ENCODE results near the gene C9orf72. TPM values are rescaled to one million over a fixed set of nuclear protein-coding genes. Genes with fewer than 3 reads are reported as not detected.

C9orf72 gene
- total and polyA plus RNA-seq, 2 of the 4 experiments (the other 2 are of a cell fraction): 2.0 to 3.4 TPM

DNA sequence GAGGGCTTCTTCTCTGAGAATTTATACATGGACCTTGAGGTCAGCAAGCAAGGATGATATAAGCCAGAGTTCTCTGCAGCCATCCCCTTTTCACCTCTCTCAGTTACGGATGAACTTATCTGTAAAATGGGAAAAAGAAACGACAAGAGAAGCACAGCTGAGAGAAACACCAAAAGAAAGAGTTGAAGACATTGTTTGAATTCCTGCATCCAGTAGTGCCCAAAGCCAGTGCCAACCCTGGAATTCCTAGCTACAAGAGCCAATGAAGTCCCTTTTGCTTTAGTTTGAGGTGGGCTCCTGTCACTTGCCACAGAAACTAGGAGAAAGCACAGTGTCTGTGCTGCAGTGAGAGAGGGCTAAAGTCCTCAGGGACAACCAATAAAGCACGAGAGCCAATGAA lies 37.1 kb downstream of the C9orf72 start:
- Histone ChIP-seq H2AK5ac (ENCODE audit: low read depth, low read length) (no peak overlapping the region), H4K91ac (ENCODE audit: insufficient read depth, low read depth, low read length) (no peak overlapping the region), H3K4me1 (ENCODE audit: control insufficient read depth, insufficient read depth, low read length) (peaks cover 11% of the 10 kb centered on the region), H2BK15ac (ENCODE audit: low read depth, low read length) (no peak overlapping the region), H3K27ac (ENCODE audit: insufficient read depth, low read length) (no peak overlapping the region), H3K9me3 (ENCODE audit: control insufficient read depth, insufficient read depth, low read length) (no peaks in the 10 kb centered on the region), H3K79me1 (ENCODE audit: low read depth in 1 of 2, low read length in 2 of 2) (no peaks in the 10 kb centered on the region), H3K9ac (ENCODE audit: low read depth, low read length) (no peak overlapping the region), H3K18ac (ENCODE audit: low read depth, low read length) (no peak overlapping the region), H3K4me2 (ENCODE audit: low read depth, low read length) (no peak overlapping the region), H4K8ac (ENCODE audit: low read depth in 2 of 2, low read length in 2 of 2) (no peak overlapping the region), H2BK120ac (ENCODE audit: low read depth, low read length) (no peak overlapping the region), H3K4me3 (ENCODE audit: insufficient read depth, low read depth, low read length) (no peak overlapping the region), H3K14ac (replicated peaks; ENCODE audit: low read depth, low read length) (no peak overlapping the region), H3K27me3 (ENCODE audit: control insufficient read depth, insufficient read depth, low read length) (no peaks in the 10 kb centered on the region; the same call in 1 of the 2 replicates), H3K56ac (ENCODE audit: extremely low read depth, insufficient read depth, low read length) (no peak overlapping the region), H4K5ac (ENCODE audit: low read depth, low read length) (no peak overlapping the region), H4K20me1 (ENCODE audit: insufficient read depth, low read length) (no peaks in the 10 kb centered on the region), H3K23ac (ENCODE audit: low read depth, low read length) (no peak overlapping the region), H2BK20ac (ENCODE audit: low read depth, low read length) (no peak overlapping the region), H2BK5ac (ENCODE audit: low read depth, low read length, poor library complexity, severe bottlenecking) (no peak overlapping the region), H2AFZ (replicated peaks; ENCODE audit: low read length, poor library complexity) (no peak overlapping the region), H3K4ac (ENCODE audit: low read depth, low read length) (no peak overlapping the region), H2AK9ac (replicated peaks; ENCODE audit: low read depth, low read length, poor library complexity) (no peak overlapping the region), H3K9me1 (ENCODE audit: insufficient read depth, low read length) (peaks cover 6% of the 10 kb centered on the region; the same call in 1 of the 2 replicates), H3K36me3 (ENCODE audit: control insufficient read depth, insufficient read depth, low read length) (no peaks in the 10 kb centered on the region)
- no CpG with 5 or more reads among the region's 3 CpGs for WGBS, 2 experiments (ENCODE audit: extremely low coverage in 2 of 2, insufficient read length in 1 of 2)
- in situ Hi-C loops (cut with MboI; ENCODE audit: low sequenced_read_pairs): no loop called here
- CTCF ChIA-PET: no interaction called here
- ATAC-seq (ENCODE audit: low read depth): no peak
- POLR2A ChIA-PET (ENCODE audit: unreplicated experiment): no interaction called here
- no peak for DNase-seq
- no peak for TF ChIP-seq NFE2L2 (IDR thresholded peaks at IDR 0.05; ENCODE audit: low read depth, low read length)
- no peak for TF ChIP-seq CHD1 (IDR thresholded peaks at IDR 0.05; ENCODE audit: low read depth, low read length)
- TF ChIP-seq RCOR1 (IDR thresholded peaks at IDR 0.05; ENCODE audit: insufficient replicate concordance, low read length): no peak
- TF ChIP-seq RAD21 (IDR thresholded peaks at IDR 0.05; ENCODE audit: low read length): no peak
- TF ChIP-seq ELK1 (IDR thresholded peaks at IDR 0.05; ENCODE audit: borderline replicate concordance, low read depth, low read length): no peak
- no peak for TF ChIP-seq MXI1 (IDR thresholded peaks at IDR 0.05; ENCODE audit: borderline replicate concordance, low read depth, low read length)
- TF ChIP-seq, protein P1, sequence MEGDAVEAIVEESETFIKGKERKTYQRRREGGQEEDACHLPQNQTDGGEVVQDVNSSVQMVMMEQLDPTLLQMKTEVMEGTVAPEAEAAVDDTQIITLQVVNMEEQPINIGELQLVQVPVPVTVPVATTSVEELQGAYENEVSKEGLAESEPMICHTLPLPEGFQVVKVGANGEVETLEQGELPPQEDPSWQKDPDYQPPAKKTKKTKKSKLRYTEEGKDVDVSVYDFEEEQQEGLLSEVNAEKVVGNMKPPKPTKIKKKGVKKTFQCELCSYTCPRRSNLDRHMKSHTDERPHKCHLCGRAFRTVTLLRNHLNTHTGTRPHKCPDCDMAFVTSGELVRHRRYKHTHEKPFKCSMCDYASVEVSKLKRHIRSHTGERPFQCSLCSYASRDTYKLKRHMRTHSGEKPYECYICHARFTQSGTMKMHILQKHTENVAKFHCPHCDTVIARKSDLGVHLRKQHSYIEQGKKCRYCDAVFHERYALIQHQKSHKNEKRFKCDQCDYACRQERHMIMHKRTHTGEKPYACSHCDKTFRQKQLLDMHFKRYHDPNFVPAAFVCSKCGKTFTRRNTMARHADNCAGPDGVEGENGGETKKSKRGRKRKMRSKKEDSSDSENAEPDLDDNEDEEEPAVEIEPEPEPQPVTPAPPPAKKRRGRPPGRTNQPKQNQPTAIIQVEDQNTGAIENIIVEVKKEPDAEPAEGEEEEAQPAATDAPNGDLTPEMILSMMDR (conservative IDR thresholded peaks at IDR 0.05; ENCODE audit: low read depth, low read length): no peak
- TF ChIP-seq BHLHE40 (IDR thresholded peaks at IDR 0.05; ENCODE audit: low read depth, low read length): no peak
- TF ChIP-seq, protein P2, sequence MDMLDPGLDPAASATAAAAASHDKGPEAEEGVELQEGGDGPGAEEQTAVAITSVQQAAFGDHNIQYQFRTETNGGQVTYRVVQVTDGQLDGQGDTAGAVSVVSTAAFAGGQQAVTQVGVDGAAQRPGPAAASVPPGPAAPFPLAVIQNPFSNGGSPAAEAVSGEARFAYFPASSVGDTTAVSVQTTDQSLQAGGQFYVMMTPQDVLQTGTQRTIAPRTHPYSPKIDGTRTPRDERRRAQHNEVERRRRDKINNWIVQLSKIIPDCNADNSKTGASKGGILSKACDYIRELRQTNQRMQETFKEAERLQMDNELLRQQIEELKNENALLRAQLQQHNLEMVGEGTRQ (IDR thresholded peaks at IDR 0.05; ENCODE audit: low read depth, low read length): no peak
- TF ChIP-seq CEBPB (IDR thresholded peaks at IDR 0.05; ENCODE audit: low read depth, low read length): no peak
- no peak for TF ChIP-seq MAFK (IDR thresholded peaks at IDR 0.05; ENCODE audit: low read depth, low read length)
- TF ChIP-seq FOS (IDR thresholded peaks at IDR 0.05; ENCODE audit: low read depth, low read length): no peak
- no peak for TF ChIP-seq MAZ (IDR thresholded peaks at IDR 0.05; ENCODE audit: borderline replicate concordance, low read depth, low read length)
- dilution Hi-C loops (cut with HindIII; ENCODE audit: low sequenced_read_pairs, unreplicated experiment): no loop called here
- intact Hi-C loops (cut with micrococcal nuclease): no loop called here
- no TSS peak for BruUV-seq (replicated peaks)
